ENCODE measurements around the gene LPAR3.

DNA sequence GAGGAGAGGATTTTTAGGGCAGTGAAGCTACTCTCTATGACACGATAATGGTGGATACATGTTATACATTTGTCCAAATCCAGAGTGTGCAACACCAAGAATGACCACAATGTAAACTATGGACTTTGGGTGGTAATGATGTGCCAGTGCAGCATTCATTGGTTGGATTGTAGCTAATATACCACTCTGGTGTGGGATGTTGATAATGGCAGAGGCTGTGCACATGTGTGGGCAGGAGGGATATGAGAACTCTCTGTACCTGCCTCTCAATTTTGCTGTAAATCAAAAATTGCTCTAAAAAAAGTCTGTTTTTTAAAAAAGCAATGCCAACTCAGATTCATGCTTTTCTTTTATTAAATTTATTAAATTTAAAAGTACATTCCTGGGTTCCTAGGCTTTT lies 27.2 kb upstream of the LPAR3 start:
- TF ChIP-seq, protein P1, sequence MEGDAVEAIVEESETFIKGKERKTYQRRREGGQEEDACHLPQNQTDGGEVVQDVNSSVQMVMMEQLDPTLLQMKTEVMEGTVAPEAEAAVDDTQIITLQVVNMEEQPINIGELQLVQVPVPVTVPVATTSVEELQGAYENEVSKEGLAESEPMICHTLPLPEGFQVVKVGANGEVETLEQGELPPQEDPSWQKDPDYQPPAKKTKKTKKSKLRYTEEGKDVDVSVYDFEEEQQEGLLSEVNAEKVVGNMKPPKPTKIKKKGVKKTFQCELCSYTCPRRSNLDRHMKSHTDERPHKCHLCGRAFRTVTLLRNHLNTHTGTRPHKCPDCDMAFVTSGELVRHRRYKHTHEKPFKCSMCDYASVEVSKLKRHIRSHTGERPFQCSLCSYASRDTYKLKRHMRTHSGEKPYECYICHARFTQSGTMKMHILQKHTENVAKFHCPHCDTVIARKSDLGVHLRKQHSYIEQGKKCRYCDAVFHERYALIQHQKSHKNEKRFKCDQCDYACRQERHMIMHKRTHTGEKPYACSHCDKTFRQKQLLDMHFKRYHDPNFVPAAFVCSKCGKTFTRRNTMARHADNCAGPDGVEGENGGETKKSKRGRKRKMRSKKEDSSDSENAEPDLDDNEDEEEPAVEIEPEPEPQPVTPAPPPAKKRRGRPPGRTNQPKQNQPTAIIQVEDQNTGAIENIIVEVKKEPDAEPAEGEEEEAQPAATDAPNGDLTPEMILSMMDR (IDR thresholded peaks at IDR 0.05), result no peak
- TF ChIP-seq EZH2 (IDR thresholded peaks at IDR 0.05; ENCODE audit: borderline replicate concordance, insufficient read depth, low read depth, low read length, poor library complexity, severe bottlenecking), result no peak

Data from B cell (primary cell).